Endothelial cell of umbilical vein (primary cell): ENCODE measurements around the gene FHOD3. TPM values are rescaled to one million over a fixed set of nuclear protein-coding genes. Genes with fewer than 3 reads are reported as not detected.

ENCODE experiments used
- BruUV-seq: library from RNA; stranded (reverse); fragments of 400-500 nt; replicated peaks from 2 replicates; lab custom pipeline; 2021; lab: Mats Ljungman, UMichigan
- CTCF ChIA-PET: fragments of 300-600, 350-600 bp; sonication (Branson Sonifier 250); formaldehyde crosslinking; loops from one replicate; lab custom pipeline; 2021; ENCODE audit warnings: antibody characterized with exemption, inconsistent platforms; lab: Charles Lee
- POLR2A ChIA-PET: fragments of 300-600, 350-600 bp; sonication (Branson Sonifier 250); formaldehyde crosslinking; loops from one replicate; lab custom pipeline; 2021; ENCODE audit warnings: antibody characterized with exemption, inconsistent platforms; lab: Charles Lee
- DNase-seq: peaks from one replicate; pipeline ENCODE4 v3.0.0-alpha.2; 2011; ENCODE audit warnings: low read depth, low spot score
- FAIRE-seq: peaks from 2 replicates; lab custom pipeline; 2011; peaks lifted over from hg19 to GRCh38; lab: Jason Lieb, UNC
- H2AFZ ChIP-seq: 2 replicates; pipeline ENCODE4 v1.6.0; 2012; ENCODE audit warnings: low read depth, low read length, control low read depth, inconsistent platforms
- H3K27ac ChIP-seq: 2 replicates; pipeline ENCODE4 v1.5.1; 2011; ENCODE audit warnings: low read depth, mild to moderate bottlenecking, control low read depth, low read length, moderate library complexity; ENCODE audit not compliant: insufficient read depth
- H3K27me3 ChIP-seq, 2 experiments: 2 replicates each; pipeline versions ENCODE4 v1.6.0 to v1.6.1; 2011; ENCODE audit warnings: low read length in 2 of 2, mixed read lengths in 1 of 2; ENCODE audit not compliant: control insufficient read depth in 2 of 2, insufficient read depth in 2 of 2
- H3K36me3 ChIP-seq, 2 experiments: 2 replicates in 1 of 2; 3 replicates in 1 of 2; pipeline ENCODE4 v1.5.1; 2011; ENCODE audit warnings: low read length in 2 of 2, mild to moderate bottlenecking in 1 of 2, moderate library complexity in 1 of 2; ENCODE audit not compliant: control insufficient read depth in 2 of 2, insufficient read depth in 2 of 2; ENCODE audit errors: extremely low read depth in 1 of 2
- H3K4me1 ChIP-seq: 3 replicates; pipeline ENCODE4 v1.5.1; 2011; ENCODE audit warnings: mild to moderate bottlenecking, low read length; ENCODE audit not compliant: control insufficient read depth, insufficient read depth; ENCODE audit errors: extremely low read depth
- H3K4me2 ChIP-seq: 2 replicates; pipeline ENCODE4 v1.6.1; 2011; ENCODE audit warnings: low read length, control low read depth, mixed read lengths; ENCODE audit not compliant: insufficient read depth
- H3K4me3 ChIP-seq, 3 experiments: fragments of 200-600 bp in 1 of 3; sonication (generic), shearing (Covaris generic) in 1 of 3; replicated peaks in 1 of 3; 2 replicates each; pipeline ENCODE4 v1.5.1; 2011 to 2016; ENCODE audit warnings: control low read depth in 3 of 3, low read length in 3 of 3, mild to moderate bottlenecking in 2 of 3, inconsistent platforms in 1 of 3, low read depth in 1 of 3, moderate library complexity in 1 of 3; ENCODE audit not compliant: insufficient read depth in 1 of 3
- H3K79me2 ChIP-seq: 2 replicates; pipeline ENCODE4 v1.6.0; 2012; ENCODE audit warnings: low read length, inconsistent platforms; ENCODE audit not compliant: control insufficient read depth, insufficient read depth
- H3K9ac ChIP-seq: replicated peaks from 2 replicates; pipeline ENCODE3; 2011; ENCODE audit warnings: low read length, control low read depth; ENCODE audit not compliant: insufficient read depth; ENCODE audit errors: extremely low read depth
- H3K9me1 ChIP-seq: replicated peaks from 3 replicates; pipeline ENCODE4 v1.6.0; 2011; ENCODE audit warnings: mild to moderate bottlenecking, low read length; ENCODE audit not compliant: control insufficient read depth, insufficient read depth; ENCODE audit errors: extremely low read depth
- H3K9me3 ChIP-seq: replicated peaks from 2 replicates; pipeline ENCODE4 v1.5.1; 2012; ENCODE audit warnings: low read length, inconsistent platforms; ENCODE audit not compliant: control insufficient read depth, insufficient read depth
- H4K20me1 ChIP-seq: replicated peaks from 2 replicates; pipeline ENCODE3; 2011; ENCODE audit warnings: mild to moderate bottlenecking, low read length; ENCODE audit not compliant: control insufficient read depth, insufficient read depth; ENCODE audit errors: extremely low read depth
- EZH2 ChIP-seq: IDR thresholded peaks from 2 replicates; pipeline ENCODE4 v1.6.1; 2012; ENCODE audit warnings: borderline replicate concordance, low read depth, mild to moderate bottlenecking, moderate library complexity, low read length, inconsistent platforms; ENCODE audit not compliant: severe bottlenecking
- FOS ChIP-seq: IDR thresholded peaks from 2 replicates; pipeline ENCODE4 v1.6.1; 2011; ENCODE audit warnings: mild to moderate bottlenecking, low read length, moderate library complexity, borderline replicate concordance; ENCODE audit not compliant: insufficient read depth
- GATA2 ChIP-seq: IDR thresholded peaks from 2 replicates; pipeline ENCODE4 v1.7.0; 2011; ENCODE audit warnings: low read depth, mild to moderate bottlenecking, moderate library complexity, mixed read lengths, low read length; ENCODE audit not compliant: insufficient read length, insufficient read depth
- JUN ChIP-seq: IDR thresholded peaks from 2 replicates; pipeline ENCODE4 v1.6.1; 2011; ENCODE audit warnings: borderline replicate concordance, low read depth; ENCODE audit not compliant: insufficient read length, insufficient read depth
- MYC ChIP-seq: IDR thresholded peaks from one replicate; pipeline ENCODE4 v1.6.1; 2011; ENCODE audit warnings: mild to moderate bottlenecking, low read depth, low read length
- POLR2A ChIP-seq: IDR thresholded peaks from 2 replicates; pipeline ENCODE4 v1.6.1; 2012; ENCODE audit warnings: low read depth, mild to moderate bottlenecking, control low read depth, low read length
- POLR2AphosphoS5 ChIP-seq: IDR thresholded peaks from 2 replicates; pipeline ENCODE4 v1.6.1; 2012; ENCODE audit warnings: low read depth, mild to moderate bottlenecking, control low read depth, low read length, moderate library complexity; ENCODE audit not compliant: insufficient read depth
- dilution Hi-C: fragments of 300-500 bp; cut with MboI; formaldehyde crosslinking; loops from one replicate; pipeline ENCODE4 v1.15.0; 2019; ENCODE audit warnings: low sequenced_read_pairs; ENCODE audit not compliant: extremely low pct_ligation_motif_present
- intact Hi-C: fragments of 100-400 bp; cut with micrococcal nuclease; formaldehyde crosslinking; loops from one replicate; pipeline ENCODE4 v1.10.0; 2022
- polyA plus RNA-seq, 4 experiments: library from polyadenylated mRNA; depleted of rRNA in 3 of 4; stranded (reverse) in 3 of 4; unstranded in 1 of 4; fragments of >200 nt; gene quantifications; 2 replicates each; pipeline versions ENCODE4 v1.2.1 to v1.2.3, GENCODE V29; 2011 to 2012; ENCODE audit warnings: missing spikeins in 1 of 4
- total RNA-seq: library from RNA; stranded (reverse); gene quantifications from 2 replicates; pipeline ENCODE4 v1.2.3, GENCODE V29; 2021
- TF ChIP-seq, protein P1 (sequence below): IDR thresholded peaks from 2 replicates; pipeline ENCODE4 v1.6.1; 2011; ENCODE audit not compliant: insufficient read depth, insufficient read length
- TF ChIP-seq, protein P2 (sequence below), 2 donors: IDR thresholded peaks; 1 replicate in 1 of 2; 2 replicates in 1 of 2; pipeline ENCODE4 v1.5.1; 2011; ENCODE audit warnings: low read length in 2 of 2, mild to moderate bottlenecking in 2 of 2, moderate library complexity in 2 of 2, control low read depth in 1 of 2, inconsistent platforms in 1 of 2, low read depth in 1 of 2; ENCODE audit not compliant: insufficient read depth in 1 of 2; ENCODE audit errors: extremely low read depth in 1 of 2

Gene FHOD3
- total and polyA plus RNA-seq, 2 donors (not counting 3 experiments of a cell fraction or from before 2014, with no cell fraction given) = 0.06 to 1.5 TPM

DNA sequence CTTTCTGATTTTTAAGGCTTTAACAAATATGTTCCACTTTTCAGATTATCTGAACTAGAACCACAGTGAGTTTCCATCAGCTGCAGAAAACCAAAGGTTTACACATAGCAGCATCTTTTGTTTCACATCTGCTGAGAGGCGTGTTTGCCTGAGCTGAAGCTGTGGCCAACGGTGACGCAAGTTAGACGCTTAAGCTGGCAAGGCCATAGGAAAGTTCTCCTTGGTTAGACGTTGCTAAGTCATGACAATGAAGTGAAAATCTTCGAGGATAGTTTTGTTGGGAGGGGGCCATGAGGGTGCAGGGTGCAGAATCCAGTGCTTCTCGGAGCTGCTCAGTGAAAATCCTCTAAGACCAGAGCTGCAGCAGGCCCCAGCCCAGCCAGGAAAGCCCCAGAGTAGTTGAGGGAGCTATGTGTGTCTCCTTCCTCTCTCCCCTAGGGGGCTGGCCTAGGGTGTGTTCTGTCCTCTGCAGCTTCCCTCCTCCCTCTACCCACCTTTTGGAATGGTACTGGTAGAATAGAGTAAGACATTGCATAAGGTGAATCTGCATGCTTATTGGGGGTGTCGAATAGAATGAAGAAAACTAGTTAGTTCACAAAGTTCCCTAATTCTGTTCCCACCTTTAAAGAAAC is 105.4 kb downstream of the FHOD3 start:
- H3K9me3 ChIP-seq = no peaks in the 10 kb centered on the region
- H4K20me1 ChIP-seq = no peaks in the 10 kb centered on the region
- no peaks in the 10 kb centered on the region for H3K4me1 ChIP-seq
- dilution Hi-C loops = no loop called here
- H3K4me3 ChIP-seq = no peak overlapping the region
- DNase-seq (no peak), FAIRE-seq (no peak)
- H3K4me2 ChIP-seq = no peak overlapping the region
- TF ChIP-seq JUN (no peak), POLR2AphosphoS5 (no peak), MYC (no peak), EZH2 (no peak), POLR2A (no peak), GATA2 (no peak), FOS (no peak)
- TF ChIP-seq, protein P1, sequence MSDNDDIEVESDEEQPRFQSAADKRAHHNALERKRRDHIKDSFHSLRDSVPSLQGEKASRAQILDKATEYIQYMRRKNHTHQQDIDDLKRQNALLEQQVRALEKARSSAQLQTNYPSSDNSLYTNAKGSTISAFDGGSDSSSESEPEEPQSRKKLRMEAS = no peak
- TF ChIP-seq, protein P2, sequence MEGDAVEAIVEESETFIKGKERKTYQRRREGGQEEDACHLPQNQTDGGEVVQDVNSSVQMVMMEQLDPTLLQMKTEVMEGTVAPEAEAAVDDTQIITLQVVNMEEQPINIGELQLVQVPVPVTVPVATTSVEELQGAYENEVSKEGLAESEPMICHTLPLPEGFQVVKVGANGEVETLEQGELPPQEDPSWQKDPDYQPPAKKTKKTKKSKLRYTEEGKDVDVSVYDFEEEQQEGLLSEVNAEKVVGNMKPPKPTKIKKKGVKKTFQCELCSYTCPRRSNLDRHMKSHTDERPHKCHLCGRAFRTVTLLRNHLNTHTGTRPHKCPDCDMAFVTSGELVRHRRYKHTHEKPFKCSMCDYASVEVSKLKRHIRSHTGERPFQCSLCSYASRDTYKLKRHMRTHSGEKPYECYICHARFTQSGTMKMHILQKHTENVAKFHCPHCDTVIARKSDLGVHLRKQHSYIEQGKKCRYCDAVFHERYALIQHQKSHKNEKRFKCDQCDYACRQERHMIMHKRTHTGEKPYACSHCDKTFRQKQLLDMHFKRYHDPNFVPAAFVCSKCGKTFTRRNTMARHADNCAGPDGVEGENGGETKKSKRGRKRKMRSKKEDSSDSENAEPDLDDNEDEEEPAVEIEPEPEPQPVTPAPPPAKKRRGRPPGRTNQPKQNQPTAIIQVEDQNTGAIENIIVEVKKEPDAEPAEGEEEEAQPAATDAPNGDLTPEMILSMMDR (IDR thresholded peaks at IDR 0.05; ENCODE audit: extremely low read depth in 1 of 2, insufficient read depth in 1 of 2, low read depth in 1 of 2, low read length in 2 of 2) = no peak
- no peaks in the 10 kb centered on the region for H3K79me2 ChIP-seq
- intact Hi-C loops = no loop called here
- H3K9me1 ChIP-seq = no peaks in the 10 kb centered on the region
- H3K9ac ChIP-seq = no peak overlapping the region
- CTCF ChIA-PET = no interaction called here
- H2AFZ ChIP-seq = no peak overlapping the region
- BruUV-seq = no TSS peak
- H3K36me3 ChIP-seq = no peaks in the 10 kb centered on the region
- H3K27ac ChIP-seq = no peak overlapping the region
- no peaks in the 10 kb centered on the region for H3K27me3 ChIP-seq
- POLR2A ChIA-PET = no interaction called here
